Ureter (tissue), 1 donor: ENCODE measurements around the gene MEIS3. TPM values are rescaled to one million over a fixed set of nuclear protein-coding genes. Genes with fewer than 3 reads are reported as not detected.
"Not testable (repeated sequence)": the region's sequence is repeated elsewhere in the genome, so short reads cannot be mapped to it uniquely, and the experiment has no call there.

ENCODE experiments used
- DNase-seq: peaks from one replicate; pipeline ENCODE4 v3.0.0-alpha.2; 2020; ENCODE audit warnings: low spot score
- total RNA-seq: library from RNA; stranded (reverse); gene quantifications from one replicate; pipeline ENCODE4 v1.2.4, GENCODE V29; 2023
- donor health status: DM: yes; HTN: yes; CAD: no.

Gene MEIS3
- total RNA-seq, 1 donor from 2014 or later = 20.0 TPM

GRCh38 chr19:47416643-47416985, 2.7 kb downstream of the MEIS3 start:
- DNase-seq = no peak

- DNase-seq = no peak
These were observed 3.2 kb downstream of the MEIS3 start for GRCh38 chr19:47415953-47416642.

- no peak for DNase-seq
These were observed 4.9 kb downstream of the MEIS3 start for GRCh38 chr19:47414469-47414868.

GRCh38 chr19:47413941-47414340, 5.4 kb downstream of the MEIS3 start:
- no peak for DNase-seq

- not testable (repeated sequence) for DNase-seq
These were observed 7.6 kb downstream of the MEIS3 start for GRCh38 chr19:47411696-47412095.

GRCh38 chr19:47411101-47411500, 8.2 kb downstream of the MEIS3 start:
- DNase-seq = no peak

GRCh38 chr19:47408156-47408938, 11.0 kb downstream of the MEIS3 start:
- no peak for DNase-seq

GRCh38 chr19:47407417-47407774, 11.9 kb downstream of the MEIS3 start:
- no peak for DNase-seq

GRCh38 chr19:47406711-47407416, 12.5 kb downstream of the MEIS3 start:
- DNase-seq = no peak

- no peak for DNase-seq
These were observed 13.4 kb downstream of the MEIS3 start for GRCh38 chr19:47405854-47406417.

GRCh38 chr19:47405197-47405550, 14.2 kb downstream of the MEIS3 start:
- DNase-seq = no peak

- DNase-seq = no peak
These were observed 14.8 kb downstream of the MEIS3 start for GRCh38 chr19:47404334-47405196.

- DNase-seq = no peak
These were observed 16.8 kb downstream of the MEIS3 start for GRCh38 chr19:47402504-47402903.

GRCh38 chr19:47398707-47399597, 20.4 kb downstream of the MEIS3 start:
- no peak for DNase-seq

- peak; percentile 77 for DNase-seq
These were observed 27.7 kb downstream of the MEIS3 start for GRCh38 chr19:47391510-47392223.

GRCh38 chr19:47390533-47391488, 28.5 kb downstream of the MEIS3 start:
- no peak for DNase-seq

- DNase-seq = no peak
These were observed 30.2 kb downstream of the MEIS3 start for GRCh38 chr19:47389150-47389556.

- DNase-seq = not testable (repeated sequence)
These were observed 30.6 kb downstream of the MEIS3 start for GRCh38 chr19:47388721-47389120.

GRCh38 chr19:47387623-47388022, 31.7 kb downstream of the MEIS3 start:
- not testable (repeated sequence) for DNase-seq
